ENCODE data around the gene PHTF2.

- TF ChIP-seq SIN3A (IDR thresholded peaks at IDR 0.05; ENCODE audit: borderline replicate concordance, insufficient read depth, low read length), result no peak
- no peak for TF ChIP-seq POLR2AphosphoS5 (IDR thresholded peaks at IDR 0.05; ENCODE audit: low read depth, low read length)
Measured at GRCh38 chr7:77985974-77986339, 187.4 kb downstream of the PHTF2 start.

All from PFSK-1 (cell line).